Measurements from ENCODE around the gene SHISAL2A.
A peak's percentile ranks its signal among the peaks of the same experiment; 100 is the strongest.
"Not testable (repeated sequence)": the region's sequence is repeated elsewhere in the genome, so short reads cannot be mapped to it uniquely, and the experiment has no call there.

SHISAL2A gene

DNA sequence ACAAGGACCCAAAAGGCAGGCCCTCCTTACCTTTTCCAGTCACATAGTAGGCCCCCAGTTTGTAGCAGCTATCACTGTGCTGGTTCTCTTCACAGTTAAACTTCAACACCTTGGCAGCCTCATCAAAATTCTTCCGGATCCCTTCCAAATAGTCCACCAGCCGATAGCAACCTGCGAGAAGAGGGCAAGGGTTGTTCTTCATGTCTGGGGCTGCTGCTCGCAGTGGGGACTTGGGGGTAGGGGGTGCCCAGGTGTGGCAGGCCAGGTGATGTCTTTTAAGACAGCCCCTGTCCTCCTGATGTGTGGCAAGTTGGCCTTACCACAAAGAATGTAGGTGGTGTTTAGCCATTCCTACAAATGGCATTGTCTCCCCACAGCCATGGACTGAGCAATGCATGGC, 59.7 kb downstream of the SHISAL2A start:
- no peak for ATAC-seq (ENCODE audit: low read depth)
- TF ChIP-seq, protein P1, sequence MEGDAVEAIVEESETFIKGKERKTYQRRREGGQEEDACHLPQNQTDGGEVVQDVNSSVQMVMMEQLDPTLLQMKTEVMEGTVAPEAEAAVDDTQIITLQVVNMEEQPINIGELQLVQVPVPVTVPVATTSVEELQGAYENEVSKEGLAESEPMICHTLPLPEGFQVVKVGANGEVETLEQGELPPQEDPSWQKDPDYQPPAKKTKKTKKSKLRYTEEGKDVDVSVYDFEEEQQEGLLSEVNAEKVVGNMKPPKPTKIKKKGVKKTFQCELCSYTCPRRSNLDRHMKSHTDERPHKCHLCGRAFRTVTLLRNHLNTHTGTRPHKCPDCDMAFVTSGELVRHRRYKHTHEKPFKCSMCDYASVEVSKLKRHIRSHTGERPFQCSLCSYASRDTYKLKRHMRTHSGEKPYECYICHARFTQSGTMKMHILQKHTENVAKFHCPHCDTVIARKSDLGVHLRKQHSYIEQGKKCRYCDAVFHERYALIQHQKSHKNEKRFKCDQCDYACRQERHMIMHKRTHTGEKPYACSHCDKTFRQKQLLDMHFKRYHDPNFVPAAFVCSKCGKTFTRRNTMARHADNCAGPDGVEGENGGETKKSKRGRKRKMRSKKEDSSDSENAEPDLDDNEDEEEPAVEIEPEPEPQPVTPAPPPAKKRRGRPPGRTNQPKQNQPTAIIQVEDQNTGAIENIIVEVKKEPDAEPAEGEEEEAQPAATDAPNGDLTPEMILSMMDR (IDR thresholded peaks at IDR 0.05; ENCODE audit: poor library complexity, severe bottlenecking): no peak
- Histone ChIP-seq H3K27me3 (ENCODE audit: insufficient read depth, poor library complexity, severe bottlenecking) (no peaks in the 10 kb centered on the region), H3K36me3 (ENCODE audit: low read depth) (peaks cover 58% of the 10 kb centered on the region), H3K9me3 (ENCODE audit: severe bottlenecking) (no peaks in the 10 kb centered on the region), H3K4me1 (ENCODE audit: insufficient read depth, poor library complexity, severe bottlenecking) (no peaks in the 10 kb centered on the region), H3K4me3 (ENCODE audit: severe bottlenecking) (no peak overlapping the region), H3K27ac (ENCODE audit: poor library complexity, severe bottlenecking) (no peak overlapping the region)
- DNase-seq (ENCODE audit: low spot score): no peak

GRCh38 chr1:52693351-52693750, 60.4 kb downstream of the SHISAL2A start:
- H3K4me1 ChIP-seq (ENCODE audit: insufficient read depth, poor library complexity, severe bottlenecking); H3K9me3 ChIP-seq (ENCODE audit: severe bottlenecking); H3K4me3 ChIP-seq (ENCODE audit: severe bottlenecking); DNase-seq (ENCODE audit: low spot score); H3K27ac ChIP-seq (ENCODE audit: poor library complexity, severe bottlenecking); ATAC-seq (ENCODE audit: low read depth); H3K27me3 ChIP-seq (ENCODE audit: insufficient read depth, poor library complexity, severe bottlenecking): not testable (repeated sequence)
- peaks cover 51% of the 10 kb centered on the region for H3K36me3 ChIP-seq (ENCODE audit: low read depth)

DNA sequence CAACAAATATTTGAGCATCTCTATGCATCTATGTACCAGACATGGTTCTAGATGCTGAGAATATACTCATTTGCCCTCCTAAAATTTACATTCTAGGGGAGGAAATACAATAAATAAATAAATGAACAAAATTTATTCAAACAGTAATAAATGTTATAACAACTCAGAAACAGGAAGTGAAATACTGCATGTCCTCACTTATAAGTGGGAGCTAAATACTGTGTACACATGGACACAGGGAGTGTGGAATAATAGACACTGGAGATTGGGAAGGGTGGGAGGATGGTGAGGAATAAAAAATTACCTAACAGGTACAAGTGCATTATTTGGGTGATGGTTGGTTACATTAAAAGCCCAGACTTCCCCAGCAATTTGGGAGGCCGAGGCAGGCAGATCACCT, 60.9 kb downstream of the SHISAL2A start:
- peaks cover 46% of the 10 kb centered on the region for H3K36me3 ChIP-seq (ENCODE audit: low read depth)
- H3K9me3 ChIP-seq (ENCODE audit: severe bottlenecking): no peaks in the 10 kb centered on the region
- H3K4me1 ChIP-seq (ENCODE audit: insufficient read depth, poor library complexity, severe bottlenecking): peaks cover 3% of the 10 kb centered on the region
- no peak overlapping the region for H3K27ac ChIP-seq (ENCODE audit: poor library complexity, severe bottlenecking)
- no peak overlapping the region for H3K4me3 ChIP-seq (ENCODE audit: severe bottlenecking)
- ATAC-seq (ENCODE audit: low read depth): no peak
- no peak for DNase-seq (ENCODE audit: low spot score)
- no peaks in the 10 kb centered on the region for H3K27me3 ChIP-seq (ENCODE audit: insufficient read depth, poor library complexity, severe bottlenecking)
- TF ChIP-seq, protein P1 (IDR thresholded peaks at IDR 0.05; ENCODE audit: poor library complexity, severe bottlenecking): no peak

DNA sequence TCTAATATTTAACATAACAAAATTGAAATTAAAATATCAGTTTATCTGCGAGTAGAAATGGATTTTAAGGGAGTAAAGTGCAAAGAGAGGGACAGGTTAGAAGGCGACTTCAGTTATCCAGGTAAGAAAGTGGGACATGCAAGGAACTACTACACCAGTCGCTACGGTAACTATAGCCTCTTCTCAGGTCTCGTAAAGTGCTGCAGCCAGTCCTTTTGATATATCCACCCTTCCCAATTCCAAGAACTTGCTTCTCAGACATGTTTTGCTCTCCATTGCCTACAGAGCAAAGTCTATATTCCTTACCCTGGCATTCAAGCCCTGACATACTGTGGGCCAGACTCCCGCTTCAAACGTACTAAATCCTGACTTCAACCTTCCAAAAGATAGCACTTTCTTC, 62.7 kb downstream of the SHISAL2A start:
- Histone ChIP-seq H3K27me3 (ENCODE audit: insufficient read depth, poor library complexity, severe bottlenecking) (no peaks in the 10 kb centered on the region), H3K27ac (ENCODE audit: poor library complexity, severe bottlenecking) (no peak overlapping the region), H3K4me1 (ENCODE audit: insufficient read depth, poor library complexity, severe bottlenecking) (peaks cover 3% of the 10 kb centered on the region), H3K36me3 (ENCODE audit: low read depth) (peaks cover 29% of the 10 kb centered on the region), H3K9me3 (ENCODE audit: severe bottlenecking) (no peaks in the 10 kb centered on the region), H3K4me3 (ENCODE audit: severe bottlenecking) (no peak overlapping the region)
- no peak for DNase-seq (ENCODE audit: low spot score)
- TF ChIP-seq, protein P1 (IDR thresholded peaks at IDR 0.05; ENCODE audit: poor library complexity, severe bottlenecking): no peak
- no peak for ATAC-seq (ENCODE audit: low read depth)

DNA sequence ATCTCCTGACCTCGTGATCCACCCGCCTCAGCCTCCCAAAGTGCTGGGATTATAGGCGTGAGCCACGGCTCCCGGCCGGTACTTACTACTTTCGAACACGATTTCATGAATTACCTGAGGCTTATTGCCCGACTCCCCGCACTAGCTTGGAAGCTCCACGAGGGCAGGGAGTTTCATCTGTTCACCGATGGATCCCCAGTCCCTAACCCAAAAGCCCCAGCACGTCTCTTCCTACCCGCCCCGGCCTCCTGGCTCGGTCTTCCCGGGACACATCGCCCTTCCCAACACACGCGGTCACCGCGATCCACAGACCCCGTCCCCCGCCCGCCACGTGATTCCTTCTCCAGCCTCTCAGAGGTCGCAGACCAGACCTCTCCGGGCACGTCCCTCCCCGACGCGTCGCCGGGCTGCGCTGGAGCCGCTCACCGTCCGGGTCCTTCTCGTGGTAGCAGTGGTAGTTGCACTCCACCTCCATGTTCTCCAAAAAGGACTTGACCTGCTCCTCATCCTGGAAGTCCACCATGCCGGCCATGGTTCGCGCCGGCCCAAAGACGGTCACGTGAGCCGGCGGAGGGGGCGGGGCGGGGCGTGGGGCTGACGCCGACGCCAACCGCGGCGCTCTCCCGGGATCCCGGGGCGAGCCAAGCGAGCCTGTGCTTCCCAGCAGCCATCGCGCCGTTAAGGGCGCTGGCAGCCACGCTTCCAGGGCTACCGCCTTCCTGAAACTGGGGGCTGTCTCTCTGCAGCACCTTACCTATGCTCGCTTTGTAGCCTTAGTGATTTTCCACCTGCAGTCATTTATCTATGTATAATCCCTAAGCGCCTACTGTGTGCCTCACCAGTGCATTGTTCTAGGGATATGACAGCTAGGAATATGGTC, 65.1 kb downstream of the SHISAL2A start, which contains the start of gene COA7:
COA7 (minus strand) TSS at position 553 of the 880 bp plus-strand sequence; CDS start at position 532, 21 bp downstream.
- peak within 1 kb of the TSS; percentile 52 for H3K27ac ChIP-seq (ENCODE audit: poor library complexity, severe bottlenecking)
- H3K9me3 ChIP-seq (ENCODE audit: severe bottlenecking): no peaks in the 10 kb centered on the region
- no peaks in the 10 kb centered on the region for H3K27me3 ChIP-seq (ENCODE audit: insufficient read depth, poor library complexity, severe bottlenecking)
- peaks cover 3% of the 10 kb centered on the region for H3K4me1 ChIP-seq (ENCODE audit: insufficient read depth, poor library complexity, severe bottlenecking)
- ATAC-seq (ENCODE audit: low read depth) (peak; percentile 83), DNase-seq (ENCODE audit: low spot score) (peak; percentile 82)
- TF ChIP-seq, protein P1 (IDR thresholded peaks at IDR 0.05; ENCODE audit: poor library complexity, severe bottlenecking): no peak
- peak within 1 kb of the TSS; percentile 57 for H3K4me3 ChIP-seq (ENCODE audit: severe bottlenecking)
- peaks cover 8% of the 10 kb centered on the region for H3K36me3 ChIP-seq (ENCODE audit: low read depth)
